DND-41 (cell line): ENCODE results near the gene KRTAP4-6.

Source experiments
- CTCF ChIP-seq: IDR thresholded peaks from 2 replicates; pipeline ENCODE4 v1.5.1; 2012; ENCODE audit warnings: borderline replicate concordance, low read length, moderate library complexity, mild to moderate bottlenecking; ENCODE audit not compliant: poor library complexity, severe bottlenecking; ENCODE audit errors: extremely low read depth
- EZH2 ChIP-seq: IDR thresholded peaks from 3 replicates; pipeline ENCODE4 v1.6.1; 2012; ENCODE audit warnings: borderline replicate concordance, low read depth, mild to moderate bottlenecking, moderate library complexity, low read length, inconsistent platforms; ENCODE audit not compliant: severe bottlenecking

GRCh38 chr17:41147531-41148204 is 7.3 kb upstream of the KRTAP4-6 start:
- TF ChIP-seq CTCF (no peak), EZH2 (no peak)
